Tibial artery (tissue), 4 donors: Measurements from ENCODE around the gene PFDN4.

Experiments
- DNase-seq, 2 donors: peaks; one replicate each; pipeline ENCODE4 v3.0.0-alpha.2; 2019
- H3K27ac ChIP-seq, 2 donors: fragments of 200-600 bp; sonication (generic) in 1 of 2; 1 replicate in 1 of 2; 2 replicates in 1 of 2; pipeline ENCODE4 v1.5.1; 2018 to 2019; ENCODE audit warnings: mild to moderate bottlenecking in 1 of 2
- H3K27me3 ChIP-seq, 2 donors: fragments of 200-600 bp; sonication (generic) in 1 of 2; one replicate each; pipeline versions ENCODE4 v1.5.1 to v1.6.0; 2016 to 2019
- H3K36me3 ChIP-seq, 3 donors: fragments of 200-600 bp; sonication (generic) in 2 of 3; one replicate each; pipeline ENCODE4 v1.5.1; 2016 to 2019; ENCODE audit warnings: mild to moderate bottlenecking in 2 of 3
- H3K4me1 ChIP-seq, 4 donors: fragments of 200-600 bp; sonication (generic) in 2 of 4; 1 replicate in 3 of 4; 2 replicates in 1 of 4; pipeline ENCODE4 v1.5.1; 2016 to 2019
- H3K4me3 ChIP-seq, 2 donors: fragments of 200-600 bp; sonication (generic) in 1 of 2; 1 replicate in 1 of 2; 2 replicates in 1 of 2; pipeline ENCODE4 v1.5.1; 2018 to 2019; ENCODE audit warnings: mild to moderate bottlenecking in 2 of 2
- H3K9me3 ChIP-seq, 3 donors: fragments of 200-600 bp; sonication (generic) in 1 of 3; one replicate each; pipeline ENCODE4 v1.5.1; 2016 to 2019
- intact Hi-C: fragments of 100-400 bp; cut with DNase I; formaldehyde crosslinking; loops from one replicate; pipeline ENCODE4 v1.15.0; 2023; ENCODE audit warnings: low total_unique reads
- TF ChIP-seq, protein P1 (sequence below), 2 experiments: fragments of 200-600 bp in 1 of 2; fragments of 450-650 bp in 1 of 2; IDR thresholded peaks; one replicate each; pipeline ENCODE4 v1.5.1; 2017 to 2019; ENCODE audit warnings: antibody characterized with exemption in 2 of 2, mild to moderate bottlenecking in 1 of 2, moderate library complexity in 1 of 2

Gene PFDN4

GRCh38 chr20:54165803-54166202 lies 42.1 kb upstream of the PFDN4 start:
- H3K27ac ChIP-seq = no peak overlapping the region
- intact Hi-C loops = no loop called here
- no peaks in the 10 kb centered on the region for H3K4me1 ChIP-seq
- DNase-seq = no peak
- TF ChIP-seq, protein P1, sequence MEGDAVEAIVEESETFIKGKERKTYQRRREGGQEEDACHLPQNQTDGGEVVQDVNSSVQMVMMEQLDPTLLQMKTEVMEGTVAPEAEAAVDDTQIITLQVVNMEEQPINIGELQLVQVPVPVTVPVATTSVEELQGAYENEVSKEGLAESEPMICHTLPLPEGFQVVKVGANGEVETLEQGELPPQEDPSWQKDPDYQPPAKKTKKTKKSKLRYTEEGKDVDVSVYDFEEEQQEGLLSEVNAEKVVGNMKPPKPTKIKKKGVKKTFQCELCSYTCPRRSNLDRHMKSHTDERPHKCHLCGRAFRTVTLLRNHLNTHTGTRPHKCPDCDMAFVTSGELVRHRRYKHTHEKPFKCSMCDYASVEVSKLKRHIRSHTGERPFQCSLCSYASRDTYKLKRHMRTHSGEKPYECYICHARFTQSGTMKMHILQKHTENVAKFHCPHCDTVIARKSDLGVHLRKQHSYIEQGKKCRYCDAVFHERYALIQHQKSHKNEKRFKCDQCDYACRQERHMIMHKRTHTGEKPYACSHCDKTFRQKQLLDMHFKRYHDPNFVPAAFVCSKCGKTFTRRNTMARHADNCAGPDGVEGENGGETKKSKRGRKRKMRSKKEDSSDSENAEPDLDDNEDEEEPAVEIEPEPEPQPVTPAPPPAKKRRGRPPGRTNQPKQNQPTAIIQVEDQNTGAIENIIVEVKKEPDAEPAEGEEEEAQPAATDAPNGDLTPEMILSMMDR (IDR thresholded peaks at IDR 0.05) = no peak
- H3K4me3 ChIP-seq = no peak overlapping the region
- H3K36me3 ChIP-seq = no peaks in the 10 kb centered on the region
- peaks cover 0 to 43% of the 10 kb centered on the region in 2 donors for H3K27me3 ChIP-seq
- no peaks in the 10 kb centered on the region for H3K9me3 ChIP-seq

DNA sequence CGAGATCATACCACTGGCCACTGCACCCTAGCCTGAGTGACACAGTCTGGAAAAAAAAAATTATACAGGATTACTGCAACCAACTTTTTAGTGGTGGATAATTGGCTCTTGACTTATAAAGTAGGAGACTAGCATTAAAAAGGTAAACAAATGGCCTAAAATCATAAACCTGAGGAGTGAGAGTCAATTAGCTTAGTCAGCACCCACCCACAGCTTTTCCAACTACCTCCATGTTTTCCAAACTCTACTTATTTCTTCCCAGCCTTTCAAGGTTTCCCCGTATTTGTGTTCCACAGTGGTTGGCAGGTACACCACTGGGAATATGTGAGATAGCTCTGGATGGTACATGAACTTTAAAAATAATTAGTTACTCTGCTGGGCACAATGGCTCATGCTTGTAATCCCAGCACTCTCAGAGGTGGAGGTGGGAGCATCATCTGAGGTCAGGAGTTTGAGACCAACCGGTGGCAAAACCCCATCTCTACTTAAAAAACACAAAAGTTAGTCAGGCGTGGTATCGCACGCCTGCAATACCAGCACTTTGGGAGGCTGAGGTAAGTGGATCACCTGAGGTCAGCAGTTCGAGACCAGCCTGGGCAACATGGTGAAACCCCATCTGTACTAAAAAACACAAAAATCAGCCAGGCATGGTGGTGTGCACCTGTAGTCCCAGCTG lies 40.8 kb upstream of the PFDN4 start:
- Histone ChIP-seq H3K4me3 (no peak overlapping the region), H3K9me3 (no peaks in the 10 kb centered on the region), H3K27ac (no peak overlapping the region), H3K27me3 (peaks cover 0 to 52% of the 10 kb centered on the region in 2 donors), H3K36me3 (no peaks in the 10 kb centered on the region), H3K4me1 (no peaks in the 10 kb centered on the region)
- DNase-seq = no peak
- intact Hi-C loops = no loop called here
- TF ChIP-seq, protein P1 (IDR thresholded peaks at IDR 0.05) = no peak

DNA sequence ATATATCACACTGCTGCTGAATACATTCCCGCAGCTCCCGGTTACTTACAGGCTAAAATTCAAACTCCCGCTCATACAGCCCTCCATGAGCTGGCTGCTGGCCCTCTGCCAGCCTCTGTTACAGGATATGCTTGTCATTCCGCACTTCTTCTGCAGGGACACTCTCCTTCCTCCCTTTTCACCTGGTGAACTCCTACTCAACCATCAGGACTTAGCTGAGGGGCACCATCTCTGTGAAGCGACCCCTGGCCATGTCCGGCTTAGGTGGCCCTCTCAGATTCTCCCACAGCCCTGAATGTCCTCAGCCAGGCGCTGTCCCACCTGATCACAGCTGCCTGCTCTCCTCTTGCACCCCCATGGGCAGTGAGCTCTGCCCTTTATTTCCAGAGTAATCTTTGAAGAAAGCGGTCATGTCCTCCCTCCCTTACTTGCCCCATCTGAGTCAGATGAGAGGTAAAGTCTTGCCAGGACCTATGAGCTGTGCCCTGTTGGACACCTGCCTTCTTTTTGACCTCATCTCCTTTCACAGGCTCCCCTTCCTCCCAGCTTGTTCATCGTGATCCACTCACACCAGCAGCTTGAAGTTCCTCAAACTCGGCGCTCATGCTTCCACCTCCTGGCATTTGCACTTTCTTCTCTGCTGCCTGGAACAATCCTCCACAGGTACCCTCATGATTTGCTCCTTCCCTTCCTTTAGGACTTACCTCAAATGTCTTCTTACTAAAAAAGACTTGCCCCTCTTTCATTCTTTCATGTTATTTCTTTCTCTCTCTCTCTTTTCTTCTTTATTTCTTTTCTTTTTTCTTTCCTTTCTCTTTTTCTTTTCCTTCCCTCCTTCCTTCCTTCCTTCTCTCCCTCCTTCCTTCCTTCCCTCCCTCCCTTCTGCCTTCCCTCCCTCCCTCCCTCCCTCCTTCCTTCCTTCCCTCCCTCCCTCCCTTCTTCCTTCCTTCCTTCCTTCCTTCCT lies 39.7 kb upstream of the PFDN4 start:
- H3K27me3 ChIP-seq = peaks cover 0 to 61% of the 10 kb centered on the region in 2 donors

DNA sequence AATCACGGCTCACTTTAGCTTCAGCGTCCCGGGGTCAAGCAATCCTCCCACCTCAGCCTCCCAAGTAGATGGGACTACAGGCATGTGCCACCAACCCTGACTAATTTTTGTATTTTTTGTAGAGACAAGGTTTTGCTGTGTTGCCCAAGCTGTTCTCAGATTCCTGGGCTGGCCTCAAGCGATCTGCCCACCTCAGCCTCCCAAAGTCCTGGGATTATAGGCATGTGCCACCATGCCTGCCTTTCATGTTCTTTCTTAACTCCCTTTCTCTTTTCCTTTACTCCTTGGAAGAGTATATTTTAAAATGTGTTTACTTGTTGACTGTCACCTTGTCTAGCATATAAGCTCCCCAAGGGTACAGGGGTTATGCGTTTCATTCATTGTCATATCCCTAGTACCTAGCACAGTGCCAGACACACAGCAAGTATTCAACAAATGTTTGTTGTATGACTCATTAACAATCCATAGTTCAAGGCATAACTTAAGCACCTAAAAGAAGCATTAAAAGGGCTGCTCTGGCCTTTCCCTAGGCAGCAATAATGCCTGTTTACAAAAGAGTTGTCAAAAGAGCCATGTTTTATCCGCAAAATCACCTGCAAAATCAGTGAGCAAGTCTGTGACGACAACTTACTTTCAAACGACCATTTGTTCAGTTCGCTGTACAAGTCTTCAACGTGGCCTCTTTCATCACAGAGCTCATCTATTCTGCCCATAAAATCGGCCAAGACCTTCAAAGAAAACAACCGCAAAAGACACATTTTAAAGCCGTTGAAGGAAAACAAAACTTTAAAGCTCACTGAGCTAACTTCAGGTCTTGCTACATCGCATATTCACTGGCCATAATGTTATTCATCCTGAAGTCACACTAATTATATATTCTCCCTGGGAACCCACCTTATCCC lies 38.7 kb upstream of the PFDN4 start:
- no peak overlapping the region for H3K27ac ChIP-seq
- H3K36me3 ChIP-seq = no peaks in the 10 kb centered on the region
- no peak for DNase-seq
- peaks cover 0 to 17% (median 10%) of the 10 kb centered on the region in 4 donors for H3K4me1 ChIP-seq
- no peaks in the 10 kb centered on the region for H3K9me3 ChIP-seq
- intact Hi-C loops = no loop called here
- TF ChIP-seq, protein P1 (IDR thresholded peaks at IDR 0.05) = no peak
- H3K27me3 ChIP-seq = peaks cover 0 to 69% of the 10 kb centered on the region in 2 donors
- no peak overlapping the region for H3K4me3 ChIP-seq

More for the DNA sequence above, 39.7 kb upstream of the PFDN4 start:
- no peak for DNase-seq
- Histone ChIP-seq H3K4me1 (peaks cover 0 to 7% (median 2%) of the 10 kb centered on the region in 4 donors), H3K36me3 (no peaks in the 10 kb centered on the region), H3K27ac (no peak overlapping the region), H3K4me3 (no peak overlapping the region), H3K9me3 (no peaks in the 10 kb centered on the region)
- intact Hi-C loops = no loop called here
- TF ChIP-seq, protein P1 (IDR thresholded peaks at IDR 0.05) = no peak

DNA sequence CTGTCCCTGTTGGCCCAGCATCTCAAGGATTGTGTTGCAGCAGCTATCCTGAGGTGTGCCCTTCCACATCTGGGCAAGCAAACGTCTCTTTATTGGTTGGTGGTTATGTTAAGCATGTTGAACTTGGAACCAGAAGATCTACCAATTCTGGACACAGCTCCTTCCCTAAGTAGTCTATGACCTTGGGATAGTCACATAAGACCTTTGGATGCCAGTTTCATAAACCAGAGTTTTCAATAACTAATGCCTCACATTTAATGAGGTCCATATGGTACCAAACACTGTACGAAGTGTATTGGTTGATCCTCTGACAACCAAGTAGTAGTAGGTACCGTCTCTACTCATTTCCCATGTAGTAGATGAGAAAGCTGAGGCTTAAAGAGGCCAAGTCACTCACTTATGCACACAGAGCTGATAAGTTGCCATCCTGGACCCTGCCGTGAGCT lies 37.8 kb upstream of the PFDN4 start:
- no peak for DNase-seq
- Histone ChIP-seq H3K9me3 (no peaks in the 10 kb centered on the region), H3K27me3 (peaks cover 0 to 75% of the 10 kb centered on the region in 2 donors), H3K36me3 (no peaks in the 10 kb centered on the region), H3K4me1 (peaks cover 0 to 21% (median 12%) of the 10 kb centered on the region in 4 donors), H3K27ac (no peak overlapping the region), H3K4me3 (no peak overlapping the region)
- intact Hi-C loops = no loop called here
- TF ChIP-seq, protein P1 (IDR thresholded peaks at IDR 0.05) = no peak
